ENCODE measurements around the gene C1orf141. TPM values are rescaled to one million over a fixed set of nuclear protein-coding genes. Genes with fewer than 3 reads are reported as not detected.

The C1orf141 gene
- total RNA-seq, 1 experiment from 2014 or later: not detected

- H3K9me3 Mint-ChIP-seq: peaks cover 5% of the 10 kb centered on the region
- POLR2A ChIA-PET: no interaction called here
- no peaks in the 10 kb centered on the region for H3K4me1 Mint-ChIP-seq
- CTCF ChIA-PET: no interaction called here
- no peak for ATAC-seq
- no peak for DNase-seq (ENCODE audit: low spot score)
- no peak for TF ChIP-seq E2F4 (CRISPR knock-in tag; IDR thresholded peaks at IDR 0.05; ENCODE audit: borderline replicate concordance, low read depth)
- TF ChIP-seq FOXP4 (CRISPR knock-in tag; IDR thresholded peaks at IDR 0.05): no peak
- TF ChIP-seq ZNF671 (CRISPR knock-in tag; IDR thresholded peaks at IDR 0.05): no peak
- no peak for TF ChIP-seq OVOL2 (CRISPR knock-in tag; IDR thresholded peaks at IDR 0.05; ENCODE audit: borderline replicate concordance)
- TF ChIP-seq ZNF396 (CRISPR knock-in tag; IDR thresholded peaks at IDR 0.05; ENCODE audit: borderline replicate concordance): no peak
- TF ChIP-seq, protein P1, sequence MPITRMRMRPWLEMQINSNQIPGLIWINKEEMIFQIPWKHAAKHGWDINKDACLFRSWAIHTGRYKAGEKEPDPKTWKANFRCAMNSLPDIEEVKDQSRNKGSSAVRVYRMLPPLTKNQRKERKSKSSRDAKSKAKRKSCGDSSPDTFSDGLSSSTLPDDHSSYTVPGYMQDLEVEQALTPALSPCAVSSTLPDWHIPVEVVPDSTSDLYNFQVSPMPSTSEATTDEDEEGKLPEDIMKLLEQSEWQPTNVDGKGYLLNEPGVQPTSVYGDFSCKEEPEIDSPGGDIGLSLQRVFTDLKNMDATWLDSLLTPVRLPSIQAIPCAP (CRISPR knock-in tag; IDR thresholded peaks at IDR 0.05): no peak
- no peak for TF ChIP-seq ZMAT4 (CRISPR knock-in tag; IDR thresholded peaks at IDR 0.05)
- TF ChIP-seq ZNF121 (CRISPR knock-in tag; IDR thresholded peaks at IDR 0.05): no peak
- no peak for TF ChIP-seq RELA (CRISPR knock-in tag; IDR thresholded peaks at IDR 0.05; ENCODE audit: borderline replicate concordance)
- TF ChIP-seq NR1H2 (CRISPR knock-in tag; IDR thresholded peaks at IDR 0.05): no peak
- TF ChIP-seq, protein P2, sequence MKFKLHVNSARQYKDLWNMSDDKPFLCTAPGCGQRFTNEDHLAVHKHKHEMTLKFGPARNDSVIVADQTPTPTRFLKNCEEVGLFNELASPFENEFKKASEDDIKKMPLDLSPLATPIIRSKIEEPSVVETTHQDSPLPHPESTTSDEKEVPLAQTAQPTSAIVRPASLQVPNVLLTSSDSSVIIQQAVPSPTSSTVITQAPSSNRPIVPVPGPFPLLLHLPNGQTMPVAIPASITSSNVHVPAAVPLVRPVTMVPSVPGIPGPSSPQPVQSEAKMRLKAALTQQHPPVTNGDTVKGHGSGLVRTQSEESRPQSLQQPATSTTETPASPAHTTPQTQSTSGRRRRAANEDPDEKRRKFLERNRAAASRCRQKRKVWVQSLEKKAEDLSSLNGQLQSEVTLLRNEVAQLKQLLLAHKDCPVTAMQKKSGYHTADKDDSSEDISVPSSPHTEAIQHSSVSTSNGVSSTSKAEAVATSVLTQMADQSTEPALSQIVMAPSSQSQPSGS (CRISPR knock-in tag; IDR thresholded peaks at IDR 0.05; ENCODE audit: borderline replicate concordance, low read depth): no peak
- TF ChIP-seq ZNF317 (CRISPR knock-in tag; IDR thresholded peaks at IDR 0.05; ENCODE audit: borderline replicate concordance, low read depth): no peak
- TF ChIP-seq TCF7 (CRISPR knock-in tag; IDR thresholded peaks at IDR 0.05; ENCODE audit: low read depth): no peak
- TF ChIP-seq PRRX2 (CRISPR knock-in tag; IDR thresholded peaks at IDR 0.05): no peak
- TF ChIP-seq, protein P3, sequence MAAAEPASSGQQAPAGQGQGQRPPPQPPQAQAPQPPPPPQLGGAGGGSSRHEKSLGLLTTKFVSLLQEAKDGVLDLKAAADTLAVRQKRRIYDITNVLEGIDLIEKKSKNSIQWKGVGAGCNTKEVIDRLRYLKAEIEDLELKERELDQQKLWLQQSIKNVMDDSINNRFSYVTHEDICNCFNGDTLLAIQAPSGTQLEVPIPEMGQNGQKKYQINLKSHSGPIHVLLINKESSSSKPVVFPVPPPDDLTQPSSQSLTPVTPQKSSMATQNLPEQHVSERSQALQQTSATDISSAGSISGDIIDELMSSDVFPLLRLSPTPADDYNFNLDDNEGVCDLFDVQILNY (CRISPR knock-in tag; IDR thresholded peaks at IDR 0.05): no peak
- TF ChIP-seq, protein P4, sequence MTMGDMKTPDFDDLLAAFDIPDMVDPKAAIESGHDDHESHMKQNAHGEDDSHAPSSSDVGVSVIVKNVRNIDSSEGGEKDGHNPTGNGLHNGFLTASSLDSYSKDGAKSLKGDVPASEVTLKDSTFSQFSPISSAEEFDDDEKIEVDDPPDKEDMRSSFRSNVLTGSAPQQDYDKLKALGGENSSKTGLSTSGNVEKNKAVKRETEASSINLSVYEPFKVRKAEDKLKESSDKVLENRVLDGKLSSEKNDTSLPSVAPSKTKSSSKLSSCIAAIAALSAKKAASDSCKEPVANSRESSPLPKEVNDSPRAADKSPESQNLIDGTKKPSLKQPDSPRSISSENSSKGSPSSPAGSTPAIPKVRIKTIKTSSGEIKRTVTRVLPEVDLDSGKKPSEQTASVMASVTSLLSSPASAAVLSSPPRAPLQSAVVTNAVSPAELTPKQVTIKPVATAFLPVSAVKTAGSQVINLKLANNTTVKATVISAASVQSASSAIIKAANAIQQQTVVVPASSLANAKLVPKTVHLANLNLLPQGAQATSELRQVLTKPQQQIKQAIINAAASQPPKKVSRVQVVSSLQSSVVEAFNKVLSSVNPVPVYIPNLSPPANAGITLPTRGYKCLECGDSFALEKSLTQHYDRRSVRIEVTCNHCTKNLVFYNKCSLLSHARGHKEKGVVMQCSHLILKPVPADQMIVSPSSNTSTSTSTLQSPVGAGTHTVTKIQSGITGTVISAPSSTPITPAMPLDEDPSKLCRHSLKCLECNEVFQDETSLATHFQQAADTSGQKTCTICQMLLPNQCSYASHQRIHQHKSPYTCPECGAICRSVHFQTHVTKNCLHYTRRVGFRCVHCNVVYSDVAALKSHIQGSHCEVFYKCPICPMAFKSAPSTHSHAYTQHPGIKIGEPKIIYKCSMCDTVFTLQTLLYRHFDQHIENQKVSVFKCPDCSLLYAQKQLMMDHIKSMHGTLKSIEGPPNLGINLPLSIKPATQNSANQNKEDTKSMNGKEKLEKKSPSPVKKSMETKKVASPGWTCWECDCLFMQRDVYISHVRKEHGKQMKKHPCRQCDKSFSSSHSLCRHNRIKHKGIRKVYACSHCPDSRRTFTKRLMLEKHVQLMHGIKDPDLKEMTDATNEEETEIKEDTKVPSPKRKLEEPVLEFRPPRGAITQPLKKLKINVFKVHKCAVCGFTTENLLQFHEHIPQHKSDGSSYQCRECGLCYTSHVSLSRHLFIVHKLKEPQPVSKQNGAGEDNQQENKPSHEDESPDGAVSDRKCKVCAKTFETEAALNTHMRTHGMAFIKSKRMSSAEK (CRISPR knock-in tag; IDR thresholded peaks at IDR 0.05; ENCODE audit: borderline replicate concordance): no peak
- no peak overlapping the region for H3K4me3 Mint-ChIP-seq
- H3K27ac Mint-ChIP-seq: no peak overlapping the region
- no peaks in the 10 kb centered on the region for H3K36me3 Mint-ChIP-seq
- H3K27me3 Mint-ChIP-seq (ENCODE audit: low read depth): no peaks in the 10 kb centered on the region
These were observed 34.7 kb upstream of the C1orf141 start for GRCh38 chr1:67169496-67169895.
